Stimulated activated CD4-positive, alpha-beta T cell treated with anti-CD3 and anti-CD28 coated beads, Interleukin-2, amount 100 ng/mL, for 48 hours (primary cell): Measurements from ENCODE around the gene GANAB.
A peak's percentile ranks its signal among the peaks of the same experiment; 100 is the strongest.
"Not testable (repeated sequence)": the region's sequence is repeated elsewhere in the genome, so short reads cannot be mapped to it uniquely, and the experiment has no call there.

ENCODE experiments used
- DNase-seq, 2 donors: peaks; one replicate each; pipeline ENCODE4 v3.0.0-alpha.2; 2020

Gene GANAB

GRCh38 chr11:62645946-62646824 lies at the start of gene GANAB:
TSS of gene GANAB (minus strand) at chr11:62646613. CDS start at chr11:62646599, 14 bp downstream.
- peak; percentile 99 to 100 for DNase-seq

GRCh38 chr11:62694455-62695167 lies 48.2 kb upstream of the GANAB start:
- peak; percentile 74 to 76 for DNase-seq

GRCh38 chr11:62693624-62694023 lies 47.2 kb upstream of the GANAB start:
- DNase-seq: not testable (repeated sequence)

- DNase-seq: no peak
These were observed 43.2 kb upstream of the GANAB start, which contains the start of gene LRRN4CL for GRCh38 chr11:62689421-62690183. TSS of gene LRRN4CL (minus strand) at chr11:62689530. CDS start at chr11:62688508, 1,022 bp downstream.

- no peak for DNase-seq
These were observed 42.1 kb upstream of the GANAB start for GRCh38 chr11:62688491-62688890.

- no peak for DNase-seq
These were observed 41.3 kb upstream of the GANAB start for GRCh38 chr11:62687508-62688396.

GRCh38 chr11:62682518-62682917 lies 36.1 kb upstream of the GANAB start:
- DNase-seq: no peak

- peak in 1 of 2 donors; percentile 25 for DNase-seq
These were observed 34.4 kb upstream of the GANAB start for GRCh38 chr11:62680825-62681240.

- DNase-seq: peak; percentile 80 to 82
These were observed 32.6 kb upstream of the GANAB start, which contains the start of gene UBXN1 for GRCh38 chr11:62678770-62679696. TSS of gene UBXN1 (minus strand) at chr11:62679073. CDS start at chr11:62678923, 150 bp downstream.

- no peak for DNase-seq
These were observed 32.0 kb upstream of the GANAB start for GRCh38 chr11:62678433-62678769.

- DNase-seq: no peak
These were observed 31.3 kb upstream of the GANAB start for GRCh38 chr11:62677714-62678113.

- no peak for DNase-seq
These were observed 30.7 kb upstream of the GANAB start for GRCh38 chr11:62677156-62677555.

- DNase-seq: no peak
These were observed 30.3 kb upstream of the GANAB start for GRCh38 chr11:62676698-62677097.

GRCh38 chr11:62675415-62675814 lies 29.0 kb upstream of the GANAB start:
- not testable (repeated sequence) for DNase-seq

GRCh38 chr11:62673196-62673525 lies 26.7 kb upstream of the GANAB start:
- DNase-seq: no peak

GRCh38 chr11:62671608-62672389 lies 25.4 kb upstream of the GANAB start, which contains the start of the genes LBHD1 and UQCC3:
TSS of gene LBHD1 (minus strand) at chr11:62672267. CDS start at chr11:62670031, 2,236 bp downstream.
TSS of gene UQCC3 (plus strand) at chr11:62671673. CDS start at chr11:62671746, 73 bp downstream.
- peak; percentile 74 to 80 for DNase-seq

GRCh38 chr11:62671236-62671607 lies 24.8 kb upstream of the GANAB start:
- no peak for DNase-seq

GRCh38 chr11:62669420-62670161 lies 23.2 kb upstream of the GANAB start:
- no peak for DNase-seq

- no peak for DNase-seq
These were observed 21.0 kb upstream of the GANAB start for GRCh38 chr11:62667460-62667859.
